BE2C (cell line): ENCODE results near the gene ZNF507.

ENCODE experiments used
- DNase-seq: peaks from one replicate; pipeline ENCODE4 v3.0.0-alpha.2; 2020
- H3K27me3 ChIP-seq: fragments of 250-450 bp; sonication (Bioruptor Pico); 2 replicates; pipeline ENCODE4 v1.5.1; 2020; ENCODE audit warnings: mild to moderate bottlenecking
- H3K36me3 ChIP-seq: fragments of 250-450 bp; sonication (Bioruptor Pico); 2 replicates; pipeline ENCODE4 v1.5.1; 2020; ENCODE audit warnings: mild to moderate bottlenecking
- H3K4me1 ChIP-seq: fragments of 250-450 bp; sonication (Bioruptor Pico); 2 replicates; pipeline ENCODE4 v1.5.1; 2020
- H3K4me3 ChIP-seq: 2 replicates; pipeline ENCODE4 v1.5.1; 2011; ENCODE audit warnings: low read depth, low read length
- H3K9me3 ChIP-seq: fragments of 250-450 bp; sonication (Bioruptor Pico); 2 replicates; pipeline ENCODE4 v1.5.1; 2020
- TF ChIP-seq, protein P1 (sequence below): IDR thresholded peaks from 2 replicates; pipeline ENCODE4 v1.5.1; 2012; ENCODE audit warnings: mild to moderate bottlenecking, low read depth, low read length

The ZNF507 gene

DNA sequence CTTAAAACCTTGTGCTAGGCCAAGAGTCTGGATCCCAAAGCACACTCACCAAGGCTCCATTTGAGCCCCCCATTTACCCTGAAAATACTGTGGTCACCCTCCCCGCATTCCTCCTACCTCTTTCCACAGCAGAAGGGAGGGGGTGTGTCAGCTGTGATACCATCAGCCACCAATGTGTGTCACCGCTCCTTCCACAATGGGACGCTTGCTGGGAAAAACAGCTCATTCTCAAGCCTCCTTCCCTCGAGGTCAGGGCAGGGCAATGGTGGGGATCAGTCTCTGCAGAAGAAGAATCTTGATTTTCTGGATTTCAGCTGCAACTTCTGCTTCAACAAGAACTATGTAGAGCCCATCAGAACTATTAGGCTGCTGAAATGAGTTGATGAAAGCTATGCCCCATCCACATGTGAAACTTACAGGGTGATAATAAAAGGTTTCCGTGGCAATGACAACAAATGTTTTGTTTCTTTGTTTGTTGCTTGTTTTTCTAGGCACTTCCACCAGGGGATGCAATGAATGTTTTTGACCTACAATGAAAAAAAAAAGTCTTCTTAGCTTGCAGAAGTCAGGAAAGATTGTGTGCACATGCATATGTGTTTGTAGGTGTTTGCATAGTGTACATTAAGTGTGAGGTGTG lies 26.4 kb upstream of the ZNF507 start:
- Histone ChIP-seq H3K4me1 (no peaks in the 10 kb centered on the region), H3K9me3 (no peaks in the 10 kb centered on the region), H3K4me3 (no peak overlapping the region), H3K36me3 (no peaks in the 10 kb centered on the region), H3K27me3 (no peaks in the 10 kb centered on the region)
- DNase-seq: no peak
- TF ChIP-seq, protein P1, sequence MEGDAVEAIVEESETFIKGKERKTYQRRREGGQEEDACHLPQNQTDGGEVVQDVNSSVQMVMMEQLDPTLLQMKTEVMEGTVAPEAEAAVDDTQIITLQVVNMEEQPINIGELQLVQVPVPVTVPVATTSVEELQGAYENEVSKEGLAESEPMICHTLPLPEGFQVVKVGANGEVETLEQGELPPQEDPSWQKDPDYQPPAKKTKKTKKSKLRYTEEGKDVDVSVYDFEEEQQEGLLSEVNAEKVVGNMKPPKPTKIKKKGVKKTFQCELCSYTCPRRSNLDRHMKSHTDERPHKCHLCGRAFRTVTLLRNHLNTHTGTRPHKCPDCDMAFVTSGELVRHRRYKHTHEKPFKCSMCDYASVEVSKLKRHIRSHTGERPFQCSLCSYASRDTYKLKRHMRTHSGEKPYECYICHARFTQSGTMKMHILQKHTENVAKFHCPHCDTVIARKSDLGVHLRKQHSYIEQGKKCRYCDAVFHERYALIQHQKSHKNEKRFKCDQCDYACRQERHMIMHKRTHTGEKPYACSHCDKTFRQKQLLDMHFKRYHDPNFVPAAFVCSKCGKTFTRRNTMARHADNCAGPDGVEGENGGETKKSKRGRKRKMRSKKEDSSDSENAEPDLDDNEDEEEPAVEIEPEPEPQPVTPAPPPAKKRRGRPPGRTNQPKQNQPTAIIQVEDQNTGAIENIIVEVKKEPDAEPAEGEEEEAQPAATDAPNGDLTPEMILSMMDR: no peak; the same call in 1 of the 2 replicates

DNA sequence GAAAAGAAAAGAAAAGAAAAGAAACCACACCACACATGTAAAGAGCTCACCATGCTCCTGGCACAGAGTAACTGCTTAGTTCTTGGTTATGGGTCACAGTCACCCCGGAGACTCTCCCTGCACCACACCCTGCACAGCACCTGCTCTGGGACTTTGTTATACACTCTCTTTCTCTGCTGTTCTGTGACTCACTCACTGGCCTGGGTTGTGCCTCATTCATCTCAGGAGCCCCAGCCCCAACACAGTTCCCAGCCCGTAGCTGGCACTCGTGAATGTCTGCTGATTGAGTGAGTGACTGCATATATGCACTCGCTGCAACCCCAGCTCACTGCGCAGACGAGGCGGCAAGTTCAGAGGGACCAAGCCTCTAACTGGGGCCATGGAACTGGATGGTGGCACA lies 22.9 kb upstream of the ZNF507 start:
- Histone ChIP-seq H3K27me3 (no peaks in the 10 kb centered on the region), H3K4me3 (no peak overlapping the region), H3K4me1 (no peaks in the 10 kb centered on the region), H3K36me3 (no peaks in the 10 kb centered on the region), H3K9me3 (no peaks in the 10 kb centered on the region)
- no peak for DNase-seq
- TF ChIP-seq, protein P1: no peak

DNA sequence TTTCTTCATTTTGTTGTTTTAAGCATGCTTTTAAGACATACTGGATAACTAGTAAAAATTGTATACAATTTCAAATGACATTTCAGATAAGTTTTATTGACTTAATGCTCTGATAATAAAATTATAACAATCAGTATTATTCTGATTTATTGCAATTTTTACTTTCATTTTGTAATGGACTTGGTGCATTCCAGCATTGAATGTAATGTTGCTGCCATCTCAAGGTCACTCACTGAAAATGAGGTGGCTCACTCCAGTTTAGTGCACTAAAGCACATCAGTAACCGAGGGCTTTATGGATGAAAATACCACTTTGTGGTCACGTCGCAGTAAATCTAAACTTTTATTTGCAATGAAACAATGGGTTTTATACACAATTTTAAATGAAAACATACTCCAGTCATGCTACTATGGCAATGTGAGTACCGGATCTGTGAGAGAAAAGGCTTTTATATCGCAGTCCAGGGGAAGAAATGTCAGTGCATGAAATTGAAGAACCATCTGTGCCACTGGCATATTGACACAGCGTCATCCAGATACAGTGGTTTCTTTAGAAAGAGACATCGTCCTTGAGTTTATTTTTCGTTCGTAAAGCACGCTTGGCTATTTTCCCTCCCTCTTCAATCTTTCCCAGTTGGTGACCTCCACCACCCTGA lies 20.7 kb upstream of the ZNF507 start:
- Histone ChIP-seq H3K4me3 (no peak overlapping the region), H3K36me3 (no peaks in the 10 kb centered on the region), H3K9me3 (no peaks in the 10 kb centered on the region), H3K4me1 (no peaks in the 10 kb centered on the region), H3K27me3 (no peaks in the 10 kb centered on the region)
- no peak for DNase-seq
- TF ChIP-seq, protein P1: no peak

DNA sequence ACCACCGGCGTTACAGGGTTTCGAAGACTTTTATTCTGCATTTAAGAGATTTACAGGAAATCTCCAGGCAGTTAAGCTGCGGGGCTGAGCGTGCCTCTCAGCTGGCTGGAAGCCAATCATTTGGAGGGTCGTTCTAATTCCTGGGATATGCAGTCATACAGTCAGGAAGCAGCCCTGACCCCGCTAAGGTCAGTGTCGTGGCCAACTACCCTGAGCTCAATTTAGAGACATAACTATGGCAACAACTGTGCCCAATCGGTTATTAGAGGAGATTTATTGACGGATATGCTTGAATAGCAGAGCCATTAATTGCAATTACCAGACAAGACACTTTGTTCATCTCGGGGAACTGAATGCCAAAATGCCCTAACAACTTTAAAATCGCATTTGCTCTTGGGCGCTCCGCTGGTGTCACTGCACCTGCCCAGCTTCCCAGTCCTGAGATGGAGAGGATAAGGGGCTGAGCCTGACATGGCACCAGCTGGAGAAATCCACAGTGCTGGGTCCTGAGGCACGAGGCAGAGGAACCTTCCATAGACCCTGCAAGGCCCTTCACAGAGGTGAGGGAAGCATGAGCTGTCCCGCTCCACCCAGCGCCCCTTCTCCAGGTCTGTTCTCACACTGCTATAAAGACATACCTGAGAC lies 15.1 kb upstream of the ZNF507 start:
- no peaks in the 10 kb centered on the region for H3K4me1 ChIP-seq
- TF ChIP-seq, protein P1: no peak
- peak; percentile 20 for DNase-seq
- H3K4me3 ChIP-seq: no peak overlapping the region
- no peaks in the 10 kb centered on the region for H3K9me3 ChIP-seq
- H3K27me3 ChIP-seq: no peaks in the 10 kb centered on the region
- H3K36me3 ChIP-seq: no peaks in the 10 kb centered on the region

DNA sequence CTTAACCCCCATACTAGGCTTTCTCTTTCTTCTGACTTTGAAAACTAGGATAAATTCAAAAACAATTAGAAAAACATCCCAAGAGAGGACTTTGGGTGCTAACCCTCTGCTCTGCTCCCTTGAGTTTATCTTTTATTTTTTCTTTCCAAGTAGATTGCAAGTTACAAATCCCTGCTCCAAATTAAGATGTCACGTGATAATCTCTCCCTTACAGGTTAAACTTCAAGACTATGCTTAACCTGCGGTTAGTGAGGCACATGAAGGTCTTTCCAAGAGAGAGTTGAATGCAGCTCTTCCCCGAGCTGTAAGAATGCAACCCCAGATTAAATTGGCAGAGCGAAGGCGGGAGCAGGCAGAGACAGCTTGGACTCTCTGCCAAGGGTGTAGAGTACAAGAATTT lies 12.2 kb upstream of the ZNF507 start:
- H3K4me1 ChIP-seq: no peaks in the 10 kb centered on the region
- no peaks in the 10 kb centered on the region for H3K27me3 ChIP-seq
- H3K4me3 ChIP-seq: no peak overlapping the region
- no peaks in the 10 kb centered on the region for H3K36me3 ChIP-seq
- no peaks in the 10 kb centered on the region for H3K9me3 ChIP-seq
- TF ChIP-seq, protein P1: no peak
- no peak for DNase-seq
